H1 (cell line): ENCODE measurements around the gene IKZF2. TPM values are rescaled to one million over a fixed set of nuclear protein-coding genes. Genes with fewer than 3 reads are reported as not detected.
A peak's percentile ranks its signal among the peaks of the same experiment; 100 is the strongest.

Experiments used
- E2F6 ChIP-seq: IDR thresholded peaks from 2 replicates; pipeline ENCODE4 v1.6.1; 2012; ENCODE audit warnings: inconsistent platforms
- EP300 ChIP-seq, 2 experiments: IDR thresholded peaks; 1 replicate in 1 of 2; 2 replicates in 1 of 2; pipeline ENCODE4 v1.6.1; 2011 to 2012; ENCODE audit warnings: low read depth in 2 of 2, low read length in 2 of 2, mild to moderate bottlenecking in 2 of 2, borderline replicate concordance in 1 of 2, inconsistent platforms in 1 of 2, moderate library complexity in 1 of 2
- POU5F1 ChIP-seq: IDR thresholded peaks from 2 replicates; pipeline ENCODE4 v1.6.1; 2011; ENCODE audit warnings: low read depth, mild to moderate bottlenecking, low read length, moderate library complexity
- RNF2 ChIP-seq: fragments of 200-900, 300-1000 bp; sonication (generic); IDR thresholded peaks from 2 replicates; pipeline ENCODE4 v1.7.1; 2016; ENCODE audit warnings: borderline replicate concordance, low read depth, mild to moderate bottlenecking, antibody characterized with exemption, low read length; ENCODE audit not compliant: poor library complexity, severe bottlenecking; ENCODE audit errors: missing control alignments
- SP2 ChIP-seq: IDR thresholded peaks from 2 replicates; pipeline ENCODE4 v1.6.1; 2012; ENCODE audit warnings: mild to moderate bottlenecking, low read length, inconsistent platforms
- SP4 ChIP-seq: IDR thresholded peaks from 2 replicates; pipeline ENCODE4 v1.6.1; 2012; ENCODE audit warnings: low read length, inconsistent platforms
- polyA plus RNA-seq, 7 experiments: library from polyadenylated mRNA; depleted of rRNA in 3 of 7; stranded (reverse) in 5 of 7; unstranded in 2 of 7; fragments of >200 nt in 5 of 7; fragments of 200-250 nt in 2 of 7; gene quantifications; 1 replicate in 5 of 7; 2 replicates in 1 of 7; 4 replicates in 1 of 7; pipeline versions ENCODE4 v1.2.1 to v1.2.3, GENCODE V29; 2011 to 2013; ENCODE audit warnings: missing spikeins in 2 of 7, mixed read lengths in 2 of 7
- total RNA-seq: library from RNA; stranded (reverse); fragmentation: NEBNext Ultra II Directional; extraction: Animal tissue kit (Norgen Biotek cat#: 25700); gene quantifications from 2 replicates; pipeline ENCODE4 v1.2.1, GENCODE V29; 2021
- TF ChIP-seq, protein P1 (sequence below): IDR thresholded peaks from 2 replicates; pipeline ENCODE4 v1.6.1; 2011; ENCODE audit warnings: low read length, improper control_type of control experiment

The IKZF2 gene
- total and polyA plus RNA-seq, 2 of the 8 experiments (the other 6 are each of a cell fraction or from before 2014, with no cell fraction given), result 1.7 to 4.4 TPM

GRCh38 chr2:213189001-213189899 lies 37.8 kb upstream of the IKZF2 start (continued):
- TF ChIP-seq POU5F1 (no peak), SP4 (no peak), E2F6 (peak; percentile 61), RNF2 (no peak), EP300 (IDR thresholded peaks at IDR 0.05; ENCODE audit: borderline replicate concordance in 1 of 2, low read depth in 2 of 2, low read length in 2 of 2) (no peak), SP2 (no peak)
- TF ChIP-seq, protein P1, sequence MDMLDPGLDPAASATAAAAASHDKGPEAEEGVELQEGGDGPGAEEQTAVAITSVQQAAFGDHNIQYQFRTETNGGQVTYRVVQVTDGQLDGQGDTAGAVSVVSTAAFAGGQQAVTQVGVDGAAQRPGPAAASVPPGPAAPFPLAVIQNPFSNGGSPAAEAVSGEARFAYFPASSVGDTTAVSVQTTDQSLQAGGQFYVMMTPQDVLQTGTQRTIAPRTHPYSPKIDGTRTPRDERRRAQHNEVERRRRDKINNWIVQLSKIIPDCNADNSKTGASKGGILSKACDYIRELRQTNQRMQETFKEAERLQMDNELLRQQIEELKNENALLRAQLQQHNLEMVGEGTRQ, result peak; percentile 49; the same call in 1 of the 2 replicates
